ENCODE measurements around the gene VEZT. TPM values are rescaled to one million over a fixed set of nuclear protein-coding genes. Genes with fewer than 3 reads are reported as not detected.

The VEZT gene
- total RNA-seq, 3 donors from 2014 or later = 58.4 to 72.8 (median 61.6) TPM

DNA sequence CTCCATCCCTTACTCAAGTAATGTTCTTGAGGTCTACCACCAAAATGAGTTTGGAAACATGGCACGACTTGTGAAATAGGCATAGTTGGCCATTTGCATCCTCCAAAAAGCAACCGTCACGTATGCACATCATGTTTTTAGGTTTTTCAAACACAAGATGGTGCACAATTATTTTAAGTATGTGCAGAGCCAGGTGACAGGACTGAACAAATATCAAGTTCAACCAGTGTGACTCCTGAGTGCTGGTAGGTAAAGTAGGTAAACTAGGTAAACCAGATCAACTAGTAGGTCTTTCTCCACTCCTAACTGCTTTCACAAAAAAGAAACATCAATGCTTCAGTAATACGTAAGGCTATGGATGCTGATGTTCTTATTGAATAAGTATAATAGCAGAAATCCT is 39.5 kb upstream of the VEZT start:
- no peak for TF ChIP-seq CTCF (IDR thresholded peaks at IDR 0.05)
- ATAC-seq (no peak), DNase-seq (no peak)
- H3K36me3 ChIP-seq (ENCODE audit: low read depth) = no peaks in the 10 kb centered on the region
- H3K4me3 ChIP-seq = no peak overlapping the region
- intact Hi-C loops (cut with DNase I, micrococcal nuclease) = no loop called here
- H3K4me1 ChIP-seq (ENCODE audit: low read depth) = peaks cover 11% of the 10 kb centered on the region
- no peaks in the 10 kb centered on the region for H3K9me3 ChIP-seq

- DNase-seq = no peak
- intact Hi-C loops (cut with DNase I, micrococcal nuclease) = no loop called here
- TF ChIP-seq CTCF (IDR thresholded peaks at IDR 0.05) = no peak
- Histone ChIP-seq H3K36me3 (ENCODE audit: low read depth) (no peaks in the 10 kb centered on the region), H3K4me1 (ENCODE audit: low read depth) (peaks cover 2% of the 10 kb centered on the region), H3K9me3 (no peaks in the 10 kb centered on the region), H3K4me3 (no peak overlapping the region)
- ATAC-seq = no peak
These were observed 38.6 kb upstream of the VEZT start for GRCh38 chr12:95179011-95179410.

- H3K9me3 ChIP-seq = no peaks in the 10 kb centered on the region
- no peaks in the 10 kb centered on the region for H3K36me3 ChIP-seq (ENCODE audit: low read depth)
- DNase-seq = no peak
- no peak overlapping the region for H3K4me3 ChIP-seq
- no peak for ATAC-seq
- no peaks in the 10 kb centered on the region for H3K4me1 ChIP-seq (ENCODE audit: low read depth)
- intact Hi-C loops (cut with DNase I, micrococcal nuclease) = no loop called here
- no peak for TF ChIP-seq CTCF (IDR thresholded peaks at IDR 0.05)
These were observed 36.5 kb upstream of the VEZT start for GRCh38 chr12:95181103-95181502.

DNA sequence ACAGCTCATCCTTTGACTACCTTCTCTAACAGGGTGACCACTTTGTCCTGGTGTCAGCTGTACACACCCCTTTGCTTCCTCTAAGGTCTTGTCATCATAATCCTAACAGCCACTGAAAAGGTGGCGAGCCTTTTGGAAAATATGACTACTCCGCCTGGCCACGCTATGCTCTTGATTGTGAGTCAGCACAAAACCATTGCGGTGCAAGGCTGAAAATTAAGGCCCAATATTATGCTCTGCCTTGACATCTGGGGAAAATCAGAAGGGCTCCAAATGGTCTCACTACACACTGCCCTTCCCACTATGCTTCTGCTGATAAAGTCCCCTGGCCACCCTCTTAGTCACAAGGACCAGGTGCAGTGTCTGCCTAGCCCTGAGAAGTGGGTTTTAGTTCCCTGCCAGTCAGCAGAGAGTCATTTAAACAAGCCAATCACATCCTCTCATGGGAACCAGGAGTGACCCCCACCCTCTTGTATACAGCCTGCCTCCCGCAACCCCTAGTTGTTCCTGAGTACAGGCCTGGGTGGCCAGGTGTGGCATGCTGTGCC is 34.7 kb upstream of the VEZT start:
- H3K36me3 ChIP-seq (ENCODE audit: low read depth) = no peaks in the 10 kb centered on the region
- no peak for ATAC-seq
- no peaks in the 10 kb centered on the region for H3K9me3 ChIP-seq
- no peak for TF ChIP-seq CTCF (IDR thresholded peaks at IDR 0.05)
- no peak for DNase-seq
- H3K4me3 ChIP-seq = no peak overlapping the region
- intact Hi-C loops (cut with DNase I, micrococcal nuclease) = no loop called here
- no peaks in the 10 kb centered on the region for H3K4me1 ChIP-seq (ENCODE audit: low read depth)

GRCh38 chr12:95184121-95184520 is 33.5 kb upstream of the VEZT start:
- intact Hi-C loops (cut with DNase I, micrococcal nuclease) = no loop called here
- Histone ChIP-seq H3K9me3 (no peaks in the 10 kb centered on the region), H3K4me3 (no peak overlapping the region), H3K36me3 (ENCODE audit: low read depth) (no peaks in the 10 kb centered on the region), H3K4me1 (ENCODE audit: low read depth) (no peaks in the 10 kb centered on the region)
- ATAC-seq (no peak), DNase-seq (no peak)
- no peak for TF ChIP-seq CTCF (IDR thresholded peaks at IDR 0.05)

GRCh38 chr12:95185072-95185471 is 32.5 kb upstream of the VEZT start:
- DNase-seq (no peak), ATAC-seq (no peak)
- intact Hi-C loops (cut with DNase I, micrococcal nuclease) = no loop called here
- no peak for TF ChIP-seq CTCF (IDR thresholded peaks at IDR 0.05)
- H3K9me3 ChIP-seq = no peaks in the 10 kb centered on the region
- no peak overlapping the region for H3K4me3 ChIP-seq
- H3K4me1 ChIP-seq (ENCODE audit: low read depth) = no peaks in the 10 kb centered on the region
- no peaks in the 10 kb centered on the region for H3K36me3 ChIP-seq (ENCODE audit: low read depth)

Measured in mucosa of descending colon (tissue), 3 donors.